ENCODE measurements around the gene APAF1.

APAF1 gene

GRCh38 chr12:98669751-98670150 lies 24.7 kb downstream of the APAF1 start:
- DNase-seq: no peak

GRCh38 chr12:98671459-98671858 lies 26.4 kb downstream of the APAF1 start:
- DNase-seq: no peak

GRCh38 chr12:98674841-98675240 lies 29.8 kb downstream of the APAF1 start:
- no peak for DNase-seq

- DNase-seq: no peak
Observed at GRCh38 chr12:98678236-98678945, 33.3 kb downstream of the APAF1 start.

GRCh38 chr12:98678946-98679610 lies 34.0 kb downstream of the APAF1 start:
- DNase-seq: no peak

GRCh38 chr12:98679611-98680005 lies 34.5 kb downstream of the APAF1 start:
- no peak for DNase-seq

- no peak for DNase-seq
Observed at GRCh38 chr12:98684199-98684598, 39.1 kb downstream of the APAF1 start.

GRCh38 chr12:98686603-98687002 lies 41.5 kb downstream of the APAF1 start:
- no peak for DNase-seq

- DNase-seq: no peak
Observed at GRCh38 chr12:98691351-98691750, 46.3 kb downstream of the APAF1 start.

GRCh38 chr12:98696036-98696646 lies 51.1 kb downstream of the APAF1 start:
- no peak for DNase-seq

GRCh38 chr12:98697209-98697608 lies 52.1 kb downstream of the APAF1 start:
- no peak for DNase-seq

GRCh38 chr12:98698603-98699463 lies 53.7 kb downstream of the APAF1 start:
- DNase-seq: no peak

GRCh38 chr12:98699586-98699985 lies 54.5 kb downstream of the APAF1 start:
- no peak for DNase-seq

- DNase-seq: no peak
Observed at GRCh38 chr12:98701166-98701565, 56.1 kb downstream of the APAF1 start.

- no peak for DNase-seq
Observed at GRCh38 chr12:98709022-98709421, 63.9 kb downstream of the APAF1 start.

- no peak for DNase-seq
Observed at GRCh38 chr12:98714426-98714825, 69.3 kb downstream of the APAF1 start.

- DNase-seq: no peak
Observed at GRCh38 chr12:98719515-98720504, 74.7 kb downstream of the APAF1 start.

- DNase-seq: no peak
Observed at GRCh38 chr12:98721204-98721702, 76.2 kb downstream of the APAF1 start.

GRCh38 chr12:98724384-98725155 lies 79.5 kb downstream of the APAF1 start:
- no peak for DNase-seq

GRCh38 chr12:98725476-98726247 lies 80.6 kb downstream of the APAF1 start:
- DNase-seq: no peak
